PFSK-1 (cell line): Measurements from ENCODE around the gene ZP3.

ENCODE experiments used
- FOXP2 ChIP-seq: optimal IDR thresholded peaks from 2 replicates; pipeline ENCODE3; 2011; ENCODE audit warnings: borderline replicate concordance, control low read depth, inconsistent platforms; ENCODE audit not compliant: insufficient read depth; ENCODE audit errors: extremely low read length, extremely low read depth
- POLR2AphosphoS5 ChIP-seq: IDR thresholded peaks from 2 replicates; pipeline ENCODE4 v1.6.1; 2012; ENCODE audit warnings: low read depth, mild to moderate bottlenecking, control low read depth, low read length, moderate library complexity
- REST ChIP-seq, 2 experiments: IDR thresholded peaks; 2 replicates each; pipeline versions ENCODE4 v1.6.1 to v1.8.0; 2011 to 2012; ENCODE audit warnings: low read depth in 2 of 2, low read length in 2 of 2, control low read depth in 1 of 2, inconsistent platforms in 1 of 2, mild to moderate bottlenecking in 1 of 2, moderate library complexity in 1 of 2; ENCODE audit not compliant: insufficient read depth in 1 of 2
- SIN3A ChIP-seq: IDR thresholded peaks from 2 replicates; pipeline ENCODE4 v1.6.1; 2012; ENCODE audit warnings: mild to moderate bottlenecking, low read length, moderate library complexity, borderline replicate concordance; ENCODE audit not compliant: insufficient read depth
- TAF1 ChIP-seq: IDR thresholded peaks from 2 replicates; pipeline ENCODE4 v1.6.1; 2012; ENCODE audit warnings: low read length, control low read depth, borderline replicate concordance; ENCODE audit not compliant: insufficient read depth

GRCh38 chr7:76407718-76408117 lies 17.0 kb upstream of the ZP3 start:
- TF ChIP-seq TAF1 (no peak), POLR2AphosphoS5 (no peak), SIN3A (no peak), REST (IDR thresholded peaks at IDR 0.05; ENCODE audit: insufficient read depth in 1 of 2, low read depth in 2 of 2, low read length in 2 of 2) (no peak), FOXP2 (no peak)
